ENCODE data around the gene KLHL40. TPM values are rescaled to one million over a fixed set of nuclear protein-coding genes. Genes with fewer than 3 reads are reported as not detected.
A peak's percentile ranks its signal among the peaks of the same experiment; 100 is the strongest.

Gene KLHL40
- total and polyA plus RNA-seq, 9 of the 15 experiments (the other 6 are each of a cell fraction or from before 2014, with no cell fraction given), result not detected

- Histone ChIP-seq H3K4me2 (ENCODE audit: insufficient read depth, low read length) (no peak overlapping the region), H3K9ac (ENCODE audit: insufficient read depth in 1 of 2, low read depth in 2 of 2, low read length in 2 of 2) (0 out of 4 replicates have a peak overlapping the region, but pooled peaks of 1 of the 2 experiments have one; percentile 32), H3K27me3 (ENCODE audit: control insufficient read depth in 2 of 2, insufficient read depth in 2 of 2, low read length in 2 of 2) (peaks cover 30 to 66% of the 10 kb centered on the region in 2 experiments), H2AFZ (ENCODE audit: low read depth, low read length) (no peak overlapping the region), H3K9me3 (replicated peaks; ENCODE audit: control insufficient read depth, insufficient read depth, low read depth, low read length) (no peaks in the 10 kb centered on the region), H3K9me1 (ENCODE audit: control insufficient read depth, insufficient read depth, low read length) (no peaks in the 10 kb centered on the region), H3K4me3 (no peak overlapping the region), H3K27ac (ENCODE audit: extremely low read depth, low read depth, low read length) (no peak overlapping the region), H3K36me3 (ENCODE audit: control insufficient read depth, insufficient read depth, low read length) (no peaks in the 10 kb centered on the region), H3K4me1 (replicated peaks in 1 of 2; ENCODE audit: control insufficient read depth in 2 of 2, insufficient read depth in 2 of 2, low read length in 2 of 2) (0 out of 5 replicates have a peak, but pooled peaks cover 0 to 4% of the 10 kb centered on the region in 2 experiments), H4K20me1 (replicated peaks; ENCODE audit: control insufficient read depth, insufficient read depth, low read length) (peaks cover 10% of the 10 kb centered on the region; the same call in 1 of the 2 replicates), H3K79me2 (ENCODE audit: control insufficient read depth, insufficient read depth, low read length) (no peaks in the 10 kb centered on the region)
- TF ChIP-seq THRB (CRISPR knock-in tag; conservative IDR thresholded peaks at IDR 0.05) (no peak), ATF3 (IDR thresholded peaks at IDR 0.05) (no peak), ATF3 (CRISPR knock-in tag; conservative IDR thresholded peaks at IDR 0.05) (no peak), FOXO4 (CRISPR knock-in tag; IDR thresholded peaks at IDR 0.05) (no peak), GABPB1 (CRISPR knock-in tag; IDR thresholded peaks at IDR 0.05) (no peak), RBM14 (IDR thresholded peaks at IDR 0.05; ENCODE audit: borderline replicate concordance, insufficient read depth, low read depth, low read length) (no peak), HSF4 (CRISPR knock-in tag; IDR thresholded peaks at IDR 0.05; ENCODE audit: borderline replicate concordance) (no peak), CXXC5 (CRISPR knock-in tag; IDR thresholded peaks at IDR 0.05) (no peak), POLR2B (IDR thresholded peaks at IDR 0.05; ENCODE audit: low read depth, partially characterized antibody) (no peak), DMBX1 (CRISPR knock-in tag; IDR thresholded peaks at IDR 0.05; ENCODE audit: borderline replicate concordance) (no peak), HNRNPLL (IDR thresholded peaks at IDR 0.05; ENCODE audit: low read depth, low read length, poor library complexity, severe bottlenecking) (no peak)
- ATAC-seq (no peak), FAIRE-seq (no peak), DNase-seq (ENCODE audit: extremely low read depth in 1 of 4, low spot score in 3 of 4) (no peak)
- BruUV-seq (replicated peaks), result no TSS peak
- ChIA-PET CTCF (ENCODE audit: low intra/inter-chr PET ratio) (no interaction called here), POLR2A (no interaction called here)
- 0% methylated on average over 10 of the region's 10 CpGs for WGBS (ENCODE audit: insufficient coverage, low coverage, missing lambda C conversion rate)
- in situ Hi-C loops (cut with MboI), result no loop called here
- intact Hi-C loops (cut with micrococcal nuclease), result no loop called here
These were observed 23.3 kb downstream of the KLHL40 start for GRCh38 chr3:42708611-42709151.
